NCI-H1048 (cell line): Measurements from ENCODE around the gene PRDX6.
A peak's percentile ranks its signal among the peaks of the same experiment; 100 is the strongest.
"Not testable (repeated sequence)": the region's sequence is repeated elsewhere in the genome, so short reads cannot be mapped to it uniquely, and the experiment has no call there.

Experiments
- DNase-seq: peaks from one replicate; lab custom pipeline; 2025; lab: John Stamatoyannopoulos, UW

Gene PRDX6, protein sequence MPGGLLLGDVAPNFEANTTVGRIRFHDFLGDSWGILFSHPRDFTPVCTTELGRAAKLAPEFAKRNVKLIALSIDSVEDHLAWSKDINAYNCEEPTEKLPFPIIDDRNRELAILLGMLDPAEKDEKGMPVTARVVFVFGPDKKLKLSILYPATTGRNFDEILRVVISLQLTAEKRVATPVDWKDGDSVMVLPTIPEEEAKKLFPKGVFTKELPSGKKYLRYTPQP

GRCh38 chr1:173477286-173478093 lies at the start of gene PRDX6:
Gene PRDX6, plus strand, starts transcription at chr1:173477335. Its CDS starts 63 bp downstream, at chr1:173477398.
- no peak for DNase-seq

GRCh38 chr1:173429471-173430402 lies 47.4 kb upstream of the PRDX6 start:
- DNase-seq, result no peak

DNA sequence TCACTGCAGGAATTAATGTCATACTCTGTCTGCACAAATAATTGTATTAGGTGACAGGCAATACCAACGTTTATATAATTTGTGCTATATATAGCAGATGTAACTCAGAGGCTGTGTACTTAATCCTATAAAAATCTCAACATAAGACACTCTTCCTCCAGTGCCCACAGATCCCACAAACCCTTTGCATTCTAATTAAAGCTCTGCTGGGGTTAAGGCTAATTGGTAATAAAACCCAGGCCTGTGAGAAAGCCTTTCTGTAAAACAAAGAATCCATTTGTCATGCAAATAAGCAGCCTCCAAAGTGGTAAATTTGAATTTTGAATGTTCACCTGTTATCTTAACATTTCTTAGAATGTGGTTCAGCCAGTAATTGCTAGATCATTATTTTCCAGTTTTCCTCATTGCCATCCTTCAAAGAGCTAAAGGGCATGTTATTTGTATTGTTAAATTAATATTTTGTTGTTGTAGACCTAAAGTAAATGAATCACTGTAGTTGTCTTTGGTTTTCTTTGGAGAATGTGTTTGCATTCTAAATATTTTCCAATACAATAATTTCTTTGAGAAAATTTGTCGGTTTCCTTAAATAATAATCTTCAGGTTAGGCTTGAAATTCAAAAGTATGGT lies 46.3 kb upstream of the PRDX6 start:
- no peak for DNase-seq

- peak; percentile 79 for DNase-seq
Observed at GRCh38 chr1:173431304-173432045, 45.7 kb upstream of the PRDX6 start.

GRCh38 chr1:173432331-173432730 lies 44.8 kb upstream of the PRDX6 start:
- DNase-seq, result no peak

- no peak for DNase-seq
Observed at GRCh38 chr1:173433751-173434326, 43.3 kb upstream of the PRDX6 start.

DNA sequence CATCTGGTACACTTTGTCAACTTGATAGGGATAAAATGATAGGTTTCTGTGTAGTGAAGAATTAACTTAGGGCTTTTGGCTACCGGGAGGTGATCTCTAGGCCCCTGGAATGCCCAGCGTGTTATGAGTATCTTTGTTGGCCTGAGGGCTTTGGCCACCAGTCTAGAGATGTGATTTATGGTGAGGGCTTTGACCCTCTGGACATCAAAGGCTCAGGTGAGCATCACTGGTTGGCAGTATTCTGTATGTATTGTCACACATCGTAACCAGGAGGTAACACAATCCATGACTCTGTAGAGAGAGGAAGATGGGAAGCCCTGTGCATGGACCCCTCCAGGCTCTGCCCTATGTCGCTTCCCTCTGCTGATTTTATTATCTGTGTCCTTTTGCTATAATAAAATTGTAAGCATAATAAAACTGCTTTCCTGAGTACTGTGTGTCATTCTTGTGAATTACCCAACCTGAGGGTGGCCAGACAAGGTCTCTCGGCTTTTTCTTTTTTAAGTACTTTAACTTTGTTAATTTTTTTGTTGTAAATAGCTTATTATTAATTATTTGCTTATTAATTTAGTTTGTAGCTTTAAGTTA lies 40.2 kb upstream of the PRDX6 start:
- no peak for DNase-seq

GRCh38 chr1:173438675-173439074 lies 38.5 kb upstream of the PRDX6 start:
- no peak for DNase-seq

- no peak for DNase-seq
Observed at GRCh38 chr1:173440430-173440829, 36.7 kb upstream of the PRDX6 start.

- no peak for DNase-seq
Observed at GRCh38 chr1:173444757-173445156, 32.4 kb upstream of the PRDX6 start.

DNA sequence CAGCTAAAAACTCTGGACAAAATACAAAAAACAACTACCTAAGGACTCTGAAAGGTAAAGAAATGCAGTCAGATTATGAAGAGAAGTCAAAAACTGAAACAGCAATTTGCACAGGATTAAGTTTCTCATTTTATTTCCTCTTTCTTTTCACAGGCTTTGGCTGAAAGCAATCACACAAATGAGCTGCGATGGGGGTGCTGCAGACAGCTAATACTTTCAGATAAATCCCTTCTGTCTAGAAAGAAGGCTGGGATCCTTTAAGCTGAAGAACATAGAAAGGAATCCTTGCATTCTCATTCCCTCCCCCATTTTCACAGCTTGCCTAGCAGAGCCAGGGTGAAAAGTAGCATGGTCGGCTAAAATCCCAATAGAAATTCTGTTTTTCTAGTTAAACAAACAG lies 32.0 kb upstream of the PRDX6 start:
- DNase-seq, result no peak

- DNase-seq, result no peak
Observed at GRCh38 chr1:173445656-173446055, 31.5 kb upstream of the PRDX6 start.

DNA sequence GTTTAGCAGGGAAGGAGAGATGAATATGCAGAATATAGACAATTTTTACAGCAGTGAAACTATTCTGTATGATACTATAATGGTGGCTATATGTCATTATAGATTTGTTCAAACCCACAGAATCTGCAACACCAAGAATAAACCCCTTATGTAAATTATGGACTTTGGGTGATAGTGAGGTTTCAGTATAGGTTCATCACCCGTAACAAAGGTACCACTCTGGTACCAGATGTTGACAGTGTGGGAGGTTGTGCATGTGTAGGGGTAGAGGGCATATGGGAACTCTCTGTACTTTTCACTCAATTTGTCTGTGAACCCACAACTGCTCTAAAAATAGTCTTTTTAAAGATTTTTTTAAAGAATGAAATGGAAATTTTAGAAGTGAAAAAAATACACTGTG lies 29.9 kb upstream of the PRDX6 start:
- no peak for DNase-seq

GRCh38 chr1:173448945-173449344 lies 28.2 kb upstream of the PRDX6 start:
- no peak for DNase-seq

DNA sequence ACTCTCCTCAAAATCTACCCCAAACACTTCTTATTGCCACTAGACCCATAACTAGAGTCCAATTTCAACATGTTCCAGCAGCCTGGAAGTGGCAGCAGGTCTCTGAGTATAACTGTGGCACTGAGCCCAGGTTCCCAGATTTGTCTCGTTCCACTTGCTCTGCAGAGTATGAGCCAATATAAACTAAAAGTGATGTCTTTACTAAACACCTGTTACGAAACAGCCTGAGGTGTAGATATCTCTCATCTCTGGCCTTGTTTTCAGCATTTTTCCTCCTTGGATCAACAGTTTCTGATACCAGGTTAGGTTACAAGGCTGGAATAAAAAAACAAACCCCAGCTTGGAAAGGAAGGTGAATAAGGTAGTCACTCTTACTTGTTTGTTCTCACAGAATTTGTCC lies 25.2 kb upstream of the PRDX6 start:
- no peak for DNase-seq

- no peak for DNase-seq
Observed at GRCh38 chr1:173453982-173454381, 23.2 kb upstream of the PRDX6 start.

DNA sequence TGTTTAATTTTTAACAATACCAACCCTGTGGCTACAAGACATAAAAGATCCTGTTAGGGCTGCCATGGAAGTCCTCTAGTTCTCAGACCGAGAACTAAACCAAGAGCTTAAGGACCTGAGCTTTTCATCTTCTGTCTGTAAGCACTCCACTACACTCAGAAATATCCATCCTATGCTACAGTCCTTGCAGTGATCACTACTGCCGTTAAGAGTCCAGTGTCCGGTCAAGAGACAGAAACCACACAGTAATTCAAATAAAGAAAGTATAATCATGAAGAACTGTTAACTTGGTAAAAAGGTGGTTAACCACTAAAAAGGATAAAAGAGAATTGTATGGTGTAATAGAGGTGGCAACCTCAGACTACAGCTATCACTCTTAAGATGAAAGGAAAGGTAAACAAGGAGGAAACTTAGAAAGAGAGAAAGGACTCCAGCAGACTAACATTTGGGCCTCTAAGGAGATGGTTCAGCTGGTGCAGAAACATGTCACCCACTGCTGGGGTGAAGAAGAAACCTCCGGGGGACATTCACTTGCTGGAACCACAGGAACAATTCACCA lies 22.1 kb upstream of the PRDX6 start:
- no peak for DNase-seq

GRCh38 chr1:173459885-173460284 lies 17.2 kb upstream of the PRDX6 start:
- DNase-seq, result no peak

- not testable (repeated sequence) for DNase-seq
Observed at GRCh38 chr1:173462666-173463065, 14.5 kb upstream of the PRDX6 start.

DNA sequence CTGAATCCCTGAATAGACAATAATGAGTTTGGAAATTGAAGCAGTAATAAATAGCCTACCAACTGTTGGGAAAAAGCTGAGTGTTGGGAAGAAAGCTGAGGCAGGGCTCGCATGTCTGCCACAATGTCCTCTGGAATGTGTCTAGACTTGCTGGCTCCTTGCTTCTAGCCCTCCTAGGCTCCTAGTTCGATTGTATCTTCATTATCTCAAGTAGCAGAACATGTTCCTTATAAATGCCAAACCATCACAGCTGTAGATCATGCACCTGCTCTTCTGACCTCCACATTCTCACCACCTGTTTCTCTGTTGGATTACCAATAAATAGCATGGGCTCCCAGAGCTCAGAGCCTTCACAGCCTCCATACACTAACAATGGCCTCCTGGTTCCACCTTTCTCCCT lies 12.9 kb upstream of the PRDX6 start:
- not testable (repeated sequence) for DNase-seq
